Stimulated activated CD8-positive, alpha-beta memory T cell treated with anti-CD3 and anti-CD28 coated beads, Interleukin-2, amount 100 ng/mL, for 48 hours (primary cell): ENCODE data around the gene ACY1.
"Not testable (repeated sequence)": the region's sequence is repeated elsewhere in the genome, so short reads cannot be mapped to it uniquely, and the experiment has no call there.

Experiments
- DNase-seq, 2 donors: peaks; one replicate each; pipeline ENCODE4 v3.0.0-alpha.2; 2020; ENCODE audit warnings: low read depth in 2 of 2

ACY1 gene

DNA sequence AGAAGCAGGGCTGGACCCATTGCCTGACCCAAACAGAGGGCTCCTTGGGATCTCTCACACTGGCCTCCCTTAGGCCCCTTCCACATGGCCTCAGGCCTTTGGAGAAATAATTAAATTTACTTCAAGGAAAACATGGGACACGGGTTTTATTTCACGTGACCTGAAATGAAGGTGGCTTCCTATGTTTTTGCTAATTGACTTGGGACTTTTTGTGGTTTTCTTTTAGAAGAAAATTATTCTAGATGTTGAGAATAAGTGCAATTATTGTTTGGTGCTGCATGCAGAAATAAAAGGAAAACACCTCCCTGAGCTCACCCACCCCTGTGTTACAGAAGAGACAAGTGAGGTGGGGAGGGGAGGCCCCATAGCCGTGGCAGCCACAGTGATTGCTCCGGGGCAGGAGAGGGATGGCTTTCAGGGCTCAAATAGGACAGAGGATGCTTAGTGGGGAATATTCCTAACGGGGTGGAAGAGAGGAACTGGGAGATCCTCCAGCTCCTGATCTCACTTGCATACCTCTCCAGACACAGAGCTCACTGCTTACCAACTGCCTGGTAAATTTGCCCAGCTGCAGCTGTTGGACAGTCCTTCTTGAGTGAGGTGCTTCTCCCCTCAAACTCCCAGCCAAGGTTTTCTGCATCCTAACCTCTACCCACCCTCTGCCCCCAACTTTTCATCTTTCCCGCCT is 41.6 kb downstream of the ACY1 start:
- no peak for DNase-seq

DNA sequence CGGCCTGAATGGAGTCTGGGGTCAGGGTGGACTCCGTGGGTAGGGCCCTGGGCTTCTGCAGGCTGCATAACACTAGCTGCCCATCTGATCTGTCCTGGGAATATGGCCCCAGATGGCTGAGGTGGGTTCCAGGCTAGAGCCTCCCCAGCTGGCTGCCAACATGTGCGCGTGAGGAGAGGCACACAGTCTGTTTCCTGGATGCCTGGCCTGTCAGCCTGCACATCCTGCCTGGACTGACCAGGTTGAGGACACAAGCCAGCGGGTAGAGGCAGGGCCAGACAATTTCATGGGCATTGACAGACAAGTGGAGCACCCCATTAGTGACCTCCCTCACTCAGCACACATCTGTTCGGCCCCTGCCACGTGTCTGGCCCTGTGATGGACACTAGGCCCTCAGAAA is 42.1 kb downstream of the ACY1 start:
- no peak for DNase-seq

DNA sequence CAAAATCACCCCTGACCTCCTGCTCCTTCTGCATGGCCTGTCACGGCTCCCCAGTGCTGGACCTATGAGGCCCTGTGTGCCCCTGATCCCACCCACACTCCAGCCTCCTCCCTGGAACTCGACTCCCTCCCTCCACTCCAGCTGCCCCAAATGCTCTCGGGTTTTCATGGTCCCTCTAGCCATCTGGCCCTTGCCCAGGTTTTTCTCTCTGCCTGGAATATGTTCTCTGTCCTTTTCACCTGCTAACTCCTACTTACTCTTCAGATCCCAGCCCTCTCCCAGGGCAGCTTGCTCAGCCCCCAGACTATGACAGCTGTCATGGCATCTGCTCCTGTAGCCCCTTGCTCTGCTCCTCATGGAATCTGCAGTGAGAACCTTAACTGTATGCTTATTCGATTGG is 42.7 kb downstream of the ACY1 start:
- no peak for DNase-seq

DNA sequence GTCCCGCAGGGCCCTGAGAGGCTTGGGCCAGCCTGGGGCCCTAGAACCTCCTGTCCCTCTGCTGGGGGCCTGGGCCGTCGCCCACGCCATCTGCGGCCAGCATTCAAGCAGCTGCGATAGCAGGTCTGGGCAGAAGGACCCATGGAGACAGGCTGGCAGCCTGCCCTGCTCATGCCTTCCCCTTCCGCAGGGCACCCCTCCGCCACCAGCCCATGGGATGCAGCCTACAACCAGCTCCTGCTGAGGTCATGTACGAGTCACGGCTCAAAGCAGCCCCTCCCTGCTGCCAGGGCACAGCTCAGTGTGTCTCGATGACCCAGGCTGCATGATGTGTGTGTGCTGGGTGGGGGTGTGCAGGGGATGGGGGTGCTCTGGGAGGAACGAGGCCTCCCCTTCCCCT is 45.2 kb downstream of the ACY1 start:
- DNase-seq: no peak

DNA sequence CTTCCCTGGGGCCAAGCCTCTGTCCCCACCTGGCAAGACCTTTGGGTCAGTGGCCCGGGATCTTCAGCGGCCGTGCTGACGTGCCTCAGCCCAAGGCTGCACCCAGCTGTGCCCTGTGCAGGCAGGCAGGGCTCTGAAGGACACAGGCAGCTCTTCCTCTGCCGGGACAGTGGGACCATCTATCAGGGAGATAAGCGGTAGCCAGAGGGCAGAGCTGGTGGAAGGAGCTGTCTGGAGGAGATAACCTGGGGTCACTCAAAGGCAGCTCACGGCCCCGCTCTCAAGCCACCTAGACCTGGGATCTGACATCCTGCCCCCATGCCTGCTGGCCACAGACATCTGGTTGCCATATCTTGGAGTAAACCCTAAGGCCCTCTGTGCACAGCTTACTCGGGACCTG is 45.7 kb downstream of the ACY1 start:
- no peak for DNase-seq

DNA sequence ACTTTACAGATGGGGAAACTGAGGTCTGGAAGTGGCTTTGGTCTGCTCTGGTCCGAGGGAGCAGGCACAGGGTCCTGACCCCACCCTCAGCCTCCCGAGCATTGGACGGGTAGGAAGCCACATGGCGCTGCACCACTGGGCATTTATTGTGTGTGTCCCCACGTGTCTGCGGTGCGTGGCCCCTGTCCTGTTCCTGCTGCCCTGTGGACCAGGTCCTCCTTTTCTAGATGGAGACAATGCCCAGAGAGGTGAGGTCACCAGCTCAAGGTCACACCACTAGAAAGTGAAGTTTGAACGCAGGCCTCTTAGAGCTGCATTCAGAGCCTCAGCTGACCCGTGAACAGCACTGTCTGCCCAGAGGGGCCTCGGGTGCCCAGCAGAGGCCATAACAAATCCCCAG is 46.2 kb downstream of the ACY1 start:
- no peak for DNase-seq

DNA sequence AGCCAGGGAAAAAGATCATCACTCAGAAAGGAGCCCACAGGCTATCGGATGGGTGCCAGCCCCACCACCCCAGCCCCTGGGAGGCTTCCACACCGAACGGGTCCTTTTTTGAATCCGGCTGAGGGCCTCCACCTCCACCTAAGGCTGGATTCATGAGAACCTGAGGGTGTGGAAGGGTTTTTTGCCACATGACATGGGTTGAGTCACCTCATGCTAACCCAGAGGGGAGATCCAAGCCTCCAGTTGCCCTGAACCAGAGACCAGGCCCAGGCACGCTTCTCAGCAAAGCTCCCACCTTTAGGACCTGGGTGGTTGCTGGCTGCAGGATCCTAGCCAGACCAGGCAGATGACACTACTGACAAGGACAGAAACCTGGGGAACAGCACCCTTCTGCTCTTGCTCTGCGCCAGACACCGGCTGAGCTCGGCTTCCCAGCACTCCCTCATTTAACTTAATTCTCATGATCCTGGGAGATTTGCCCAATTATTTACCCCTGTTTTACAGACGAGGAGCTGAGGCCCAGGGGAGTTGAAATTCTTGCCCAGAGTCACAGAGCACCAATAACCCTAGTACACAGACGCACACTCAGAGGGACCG is 47.5 kb downstream of the ACY1 start:
- no peak for DNase-seq

DNA sequence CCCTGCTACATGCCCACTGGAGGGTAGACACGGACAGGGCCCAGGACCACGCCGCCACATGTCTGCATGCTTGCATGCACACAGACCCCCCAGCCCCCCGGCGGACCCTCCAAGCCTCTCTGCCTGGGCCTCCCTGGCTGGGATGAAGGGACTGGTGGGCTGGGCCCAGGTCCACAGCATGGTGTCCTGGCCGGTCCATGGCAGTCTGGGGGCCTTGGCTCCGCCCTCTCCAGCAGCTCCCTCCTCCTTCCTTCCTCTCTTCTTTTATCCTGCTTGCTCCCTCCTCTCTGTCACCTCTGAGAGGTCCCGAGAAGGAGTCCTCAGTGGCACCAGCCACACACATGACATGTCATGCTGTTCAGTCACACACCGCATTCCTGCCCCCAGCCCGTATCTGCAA is 48.6 kb downstream of the ACY1 start:
- no peak for DNase-seq

DNA sequence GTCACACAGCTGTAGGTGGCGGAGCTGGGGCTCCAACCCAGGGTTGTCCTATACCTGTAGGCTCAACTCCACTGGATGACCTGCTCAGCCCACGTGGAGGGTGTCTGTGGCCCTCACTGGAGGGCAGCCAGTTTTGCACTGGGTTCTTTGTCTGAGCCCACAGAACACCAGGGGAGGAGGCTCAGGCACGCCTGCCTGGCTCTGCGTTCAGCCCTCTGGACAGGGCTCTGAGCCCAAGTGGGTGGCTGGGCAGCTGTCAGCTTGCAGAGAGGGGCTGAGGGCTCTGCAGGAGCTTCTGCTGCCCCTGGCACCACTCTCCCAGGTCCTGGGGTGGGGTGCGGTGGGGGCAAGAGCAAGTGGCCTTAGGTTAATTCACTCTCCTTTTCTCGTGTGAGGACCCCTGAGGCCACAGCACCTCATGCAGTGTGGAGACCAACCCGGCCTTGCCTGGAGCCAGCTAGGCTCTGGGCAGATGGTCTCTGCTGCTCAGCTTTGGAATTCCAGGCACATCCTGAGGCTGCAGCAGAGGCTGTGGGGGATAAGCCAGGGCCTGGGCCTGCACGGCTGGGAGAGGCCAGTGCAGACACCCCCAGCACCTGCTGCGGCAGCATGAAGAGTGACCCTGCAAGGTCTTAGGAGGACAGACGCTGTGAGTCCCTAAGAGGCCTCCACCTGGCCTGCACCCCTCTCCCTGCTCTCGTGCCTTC is 49.5 kb downstream of the ACY1 start:
- no peak for DNase-seq

DNA sequence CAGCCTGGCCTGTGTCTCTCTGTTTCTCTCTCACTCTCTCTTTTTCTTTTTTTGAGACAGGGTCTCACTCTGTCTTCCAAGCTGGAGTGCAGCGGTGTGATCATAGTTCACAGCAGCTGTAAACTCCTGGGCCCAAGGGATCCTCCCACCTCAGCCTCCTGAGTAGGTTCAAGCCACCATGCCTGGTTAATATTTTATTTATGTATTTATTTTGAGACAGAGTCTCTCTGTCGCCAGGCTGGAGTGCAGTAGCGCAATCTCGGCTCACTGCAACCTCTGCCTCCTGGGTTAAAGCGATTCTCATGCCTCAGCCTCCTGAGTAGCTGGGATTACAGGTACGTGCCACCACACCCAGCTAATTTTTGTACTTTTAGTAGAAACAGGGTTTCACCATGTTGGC is 50.4 kb downstream of the ACY1 start:
- not testable (repeated sequence) for DNase-seq

DNA sequence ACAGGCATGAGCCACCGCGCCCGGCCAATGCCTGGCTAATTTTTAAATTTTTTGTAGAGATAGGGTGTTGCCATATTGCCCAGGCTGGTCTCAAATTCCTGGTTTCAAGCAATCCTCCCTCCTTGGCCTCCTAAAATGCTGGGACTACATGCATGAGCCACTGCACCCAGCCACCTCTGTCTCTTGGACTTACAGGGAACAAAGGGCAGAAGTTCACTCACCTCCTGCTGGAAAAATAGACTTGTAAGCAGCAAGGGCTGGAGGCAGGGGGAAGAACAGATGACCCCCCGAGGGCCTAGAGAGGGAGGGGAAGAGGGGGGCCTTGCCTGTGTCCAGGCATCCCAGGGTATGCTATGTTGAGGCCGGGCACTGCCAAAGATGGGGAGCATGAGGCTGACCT is 50.9 kb downstream of the ACY1 start:
- no peak for DNase-seq

DNA sequence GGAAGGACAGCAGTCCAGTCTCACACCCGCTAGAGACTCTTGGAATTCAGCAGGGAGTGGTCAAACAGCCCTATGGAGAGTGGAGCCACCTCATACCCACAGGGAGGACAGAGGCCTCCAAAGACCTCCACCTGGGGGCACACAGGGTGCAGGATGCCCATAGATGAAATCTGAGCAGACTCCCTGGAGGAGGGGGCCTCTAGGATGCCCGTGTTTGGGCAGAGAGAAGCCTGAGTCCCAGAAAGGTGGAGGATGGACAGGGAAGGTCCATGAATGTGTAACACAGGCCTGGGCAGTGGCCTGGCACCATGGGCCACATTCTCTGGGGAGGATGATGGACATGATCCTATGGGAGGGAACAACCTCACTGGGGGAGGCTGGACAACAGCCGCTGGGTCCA is 51.3 kb downstream of the ACY1 start:
- no peak for DNase-seq

DNA sequence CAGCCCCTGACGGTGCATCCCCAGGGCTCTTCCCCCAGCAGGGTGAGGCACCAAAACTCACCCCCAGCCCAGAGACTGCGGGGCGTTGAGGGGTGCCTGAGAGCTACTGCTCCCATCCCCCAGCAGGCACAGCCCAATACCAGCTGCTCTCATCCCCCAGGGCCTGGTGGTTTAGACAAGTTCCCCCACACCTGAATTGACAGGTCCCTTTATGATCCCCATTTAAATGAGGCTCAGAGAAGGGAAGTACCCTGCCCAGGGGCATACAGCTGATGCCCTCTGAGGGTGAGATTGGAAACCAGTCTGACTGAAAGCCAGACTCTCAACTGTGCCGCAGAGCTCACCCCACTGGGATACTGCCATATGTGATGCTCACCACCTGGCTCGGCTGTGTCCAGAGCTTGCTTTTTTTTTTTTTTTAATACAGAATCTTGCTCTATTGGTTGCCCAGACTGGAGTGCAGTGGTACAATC is 52.9 kb downstream of the ACY1 start:
- DNase-seq: no peak

DNA sequence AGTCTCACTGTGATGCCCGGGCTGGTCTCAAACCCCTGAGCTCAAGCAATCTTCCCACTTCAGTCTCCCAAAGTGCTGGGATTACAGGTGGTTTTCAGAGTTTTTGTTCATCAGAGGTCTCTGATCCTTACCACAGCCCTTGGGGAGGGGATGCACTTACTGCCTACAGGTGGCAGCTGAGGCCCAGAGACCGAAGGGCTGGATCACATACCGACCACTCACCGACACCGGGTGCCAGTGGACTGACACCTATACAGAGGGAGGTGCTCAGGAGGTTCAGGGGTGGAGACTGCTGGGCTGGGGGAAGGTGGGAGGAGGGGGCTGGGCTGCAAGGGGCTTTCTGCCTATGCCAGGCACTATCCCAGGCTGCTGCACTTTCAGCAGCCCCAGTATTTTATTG is 53.5 kb downstream of the ACY1 start:
- no peak for DNase-seq

DNA sequence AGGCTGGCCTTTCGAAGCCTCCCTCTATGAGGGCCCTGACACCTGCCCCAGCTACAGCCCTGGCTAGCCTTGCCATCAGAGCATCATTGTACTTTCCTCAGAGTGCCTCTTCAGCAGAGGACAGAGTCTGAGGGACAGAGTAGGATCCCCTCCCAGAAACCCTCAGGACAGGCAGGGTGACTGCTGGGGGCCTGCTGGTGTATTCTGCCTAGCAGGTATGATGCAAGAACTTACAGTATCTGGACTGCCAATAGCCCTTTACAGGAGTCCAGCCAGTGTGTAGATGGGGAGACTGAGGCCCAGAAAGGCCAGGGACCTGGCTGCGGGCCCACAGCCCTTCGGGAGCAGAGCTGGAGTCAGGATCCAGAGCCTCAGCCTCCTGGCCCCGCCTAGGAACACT is 54.0 kb downstream of the ACY1 start:
- no peak for DNase-seq

DNA sequence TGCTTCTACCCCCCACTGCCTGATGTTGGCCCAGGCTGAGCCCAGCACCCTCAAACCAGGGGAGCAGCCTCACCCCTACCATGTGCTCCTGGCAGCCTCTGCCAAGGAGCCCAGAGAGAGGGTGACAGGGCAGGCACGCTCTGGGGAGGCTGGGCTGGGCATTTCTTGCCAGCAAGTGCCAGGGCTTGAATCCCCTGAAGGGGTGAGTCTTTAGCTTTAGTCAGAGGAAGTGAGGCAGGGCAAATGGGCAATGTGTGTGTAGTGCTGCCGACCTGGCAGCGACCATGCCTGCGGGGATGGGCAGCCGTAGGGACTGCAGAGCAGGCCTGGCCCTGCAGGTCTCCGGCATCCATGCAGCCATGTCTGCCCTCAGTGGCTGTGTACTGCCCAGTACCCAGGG is 54.9 kb downstream of the ACY1 start:
- DNase-seq: no peak
